Measurements from ENCODE around the gene IDS.
"Not testable (repeated sequence)": the region's sequence is repeated elsewhere in the genome, so short reads cannot be mapped to it uniquely, and the experiment has no call there.

IDS gene

GRCh38 chrX:149522916-149523315 is 17.8 kb upstream of the IDS start:
- H3K27ac ChIP-seq: no peak overlapping the region

GRCh38 chrX:149521438-149521837 is 16.3 kb upstream of the IDS start:
- H3K27ac ChIP-seq: no peak overlapping the region
- TF ChIP-seq ZFX (IDR thresholded peaks at IDR 0.05) (no peak), CTCF (conservative IDR thresholded peaks at IDR 0.05) (no peak)

More at GRCh38 chrX:149522916-149523315, 17.8 kb upstream of the IDS start:
- TF ChIP-seq ZFX (IDR thresholded peaks at IDR 0.05) (no peak), CTCF (conservative IDR thresholded peaks at IDR 0.05) (no peak)

- H3K27ac ChIP-seq: not testable (repeated sequence)
These were observed 15.7 kb upstream of the IDS start for GRCh38 chrX:149520636-149521277.

GRCh38 chrX:149518236-149518635 is 13.1 kb upstream of the IDS start:
- TF ChIP-seq ZFX (IDR thresholded peaks at IDR 0.05) (no peak), CTCF (conservative IDR thresholded peaks at IDR 0.05) (no peak)
- H3K27ac ChIP-seq: no peak overlapping the region

GRCh38 chrX:149517308-149517707 is 12.2 kb upstream of the IDS start:
- no peak for TF ChIP-seq CTCF (conservative IDR thresholded peaks at IDR 0.05)
- no peak for TF ChIP-seq ZFX (IDR thresholded peaks at IDR 0.05)
- H3K27ac ChIP-seq: no peak overlapping the region

DNA sequence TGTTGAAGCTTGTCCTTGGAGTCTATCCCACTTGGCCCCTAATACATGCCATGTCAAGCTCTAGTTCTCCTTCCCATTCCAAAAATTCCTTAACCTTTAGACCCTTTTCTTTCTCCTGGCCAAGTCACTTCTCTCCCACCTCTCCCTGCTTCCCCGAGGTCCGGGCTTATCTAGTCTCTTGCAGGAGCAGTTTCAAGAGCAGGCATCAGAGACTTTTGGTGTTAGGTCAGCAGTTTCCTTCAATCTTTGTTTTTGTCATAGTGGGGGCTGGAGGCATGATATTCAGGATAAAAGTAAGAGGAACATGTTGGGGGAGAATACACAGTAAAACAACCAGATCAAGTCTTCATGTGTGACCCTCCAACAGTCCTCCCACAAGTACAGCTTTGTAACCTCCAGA is 11.5 kb upstream of the IDS start:
- no peak overlapping the region for H3K27ac ChIP-seq
- TF ChIP-seq CTCF (conservative IDR thresholded peaks at IDR 0.05): no peak
- TF ChIP-seq ZFX (IDR thresholded peaks at IDR 0.05): no peak

DNA sequence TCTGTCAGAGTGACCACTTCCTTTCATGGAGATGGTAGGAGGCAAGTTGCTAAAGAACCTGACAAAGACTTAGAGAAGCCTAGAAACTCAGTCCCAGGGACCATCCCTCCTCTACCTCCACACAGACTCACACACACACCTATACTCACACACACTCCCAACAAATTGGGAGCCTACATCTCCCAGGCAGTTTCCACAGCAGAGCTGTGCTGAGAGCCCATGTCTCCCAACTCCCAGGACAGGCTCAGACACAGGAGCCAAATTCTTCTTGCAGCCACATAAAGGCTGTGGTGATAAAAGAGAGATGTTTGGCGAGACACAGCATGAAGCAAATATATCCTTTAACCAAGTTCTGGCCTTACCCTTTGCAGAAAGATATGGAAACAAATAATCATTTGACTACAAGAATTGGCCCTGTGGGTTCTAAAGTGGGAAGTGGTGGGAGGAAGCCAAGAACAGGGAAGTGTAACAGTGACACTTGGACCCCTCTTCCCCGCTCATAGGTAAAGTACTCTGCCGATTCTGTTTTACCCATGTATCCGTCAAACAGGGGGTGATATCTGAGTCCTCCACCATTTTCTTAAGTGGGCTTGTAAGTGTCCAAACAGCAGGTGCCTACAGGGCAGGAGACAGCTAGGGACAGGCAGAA is 11.0 kb upstream of the IDS start:
- TF ChIP-seq CTCF (conservative IDR thresholded peaks at IDR 0.05): no peak
- no peak overlapping the region for H3K27ac ChIP-seq
